K562 (cell line): Measurements from ENCODE around the gene NUAK2. TPM values are rescaled to one million over a fixed set of nuclear protein-coding genes. Genes with fewer than 3 reads are reported as not detected.
A peak's percentile ranks its signal among the peaks of the same experiment; 100 is the strongest.

Experiments used
- ADNP ChIP-seq: fragments of 200-800 bp; sonication (Bioruptor generic); IDR thresholded peaks from 2 replicates; pipeline ENCODE4 v1.6.1; 2016; ENCODE audit warnings: missing genetic modification characterization, missing compliant biosample characterization
- AFF4 ChIP-seq: sonication (generic); formaldehyde crosslinking; IDR thresholded peaks from 2 replicates; pipeline ENCODE4 v1.8.0; 2023; ENCODE audit warnings: mild to moderate bottlenecking, missing genetic modification reagents
- ATF3 ChIP-seq, 2 experiments: fragments of 450-650 bp in 1 of 2; sonication (generic) in 1 of 2; formaldehyde crosslinking in 1 of 2; IDR thresholded peaks in 1 of 2; conservative IDR thresholded peaks in 1 of 2; 2 replicates each; pipeline versions ENCODE4 v1.6.1 to v1.8.1; 2016 to 2023; ENCODE audit warnings: mild to moderate bottlenecking in 2 of 2, moderate library complexity in 2 of 2, inconsistent platforms in 1 of 2, missing genetic modification reagents in 1 of 2
- CEBPB ChIP-seq: fragments of 450-650 bp; IDR thresholded peaks from 2 replicates; pipeline ENCODE4 v1.6.1; 2016; ENCODE audit warnings: missing genetic modification characterization, missing compliant biosample characterization
- CSDE1 ChIP-seq, 2 experiments: fragments of 450-650 bp; IDR thresholded peaks; 2 replicates each; pipeline ENCODE4 v1.6.1; 2016; ENCODE audit warnings: mild to moderate bottlenecking in 1 of 2
- ETV1 ChIP-seq: fragments of 450-650 bp; conservative IDR thresholded peaks from 2 replicates; pipeline ENCODE4 v1.6.1; 2016; ENCODE audit warnings: missing genetic modification characterization, control low read depth, low read depth, missing compliant biosample characterization
- EWSR1 ChIP-seq: fragments of 450-650 bp; IDR thresholded peaks from 2 replicates; pipeline ENCODE4 v1.6.1; 2018; ENCODE audit warnings: borderline replicate concordance, mild to moderate bottlenecking, low read depth, moderate library complexity; ENCODE audit not compliant: partially characterized antibody
- HES1 ChIP-seq: fragments of 450-650 bp; IDR thresholded peaks from 2 replicates; pipeline ENCODE4 v1.6.1; 2016; ENCODE audit warnings: low read depth, mild to moderate bottlenecking, moderate library complexity
- MXD1 ChIP-seq: fragments of 250-450 bp; sonication (Bioruptor Pico); IDR thresholded peaks from 2 replicates; pipeline ENCODE4 v1.8.0; 2021; ENCODE audit warnings: borderline replicate concordance, mild to moderate bottlenecking, moderate library complexity; ENCODE audit not compliant: poor library complexity, severe bottlenecking
- NEUROD1 ChIP-seq: fragments of 150-350 bp; IDR thresholded peaks from 2 replicates; pipeline ENCODE4 v1.6.1; 2014; ENCODE audit warnings: borderline replicate concordance, low read length, low read depth; ENCODE audit not compliant: partially characterized antibody
- PCBP2 ChIP-seq: fragments of 200-400 bp; formaldehyde crosslinking; IDR thresholded peaks from 2 replicates; pipeline ENCODE4 v1.6.1; 2018; ENCODE audit warnings: low read length, low read depth, mild to moderate bottlenecking, moderate library complexity; ENCODE audit not compliant: poor library complexity, severe bottlenecking
- PTTG1 ChIP-seq: fragments of 450-650 bp; IDR thresholded peaks from 2 replicates; pipeline ENCODE4 v1.6.1; 2016; ENCODE audit warnings: low read depth, mild to moderate bottlenecking, missing genetic modification characterization, missing compliant biosample characterization
- RNF2 ChIP-seq: sonication (generic); IDR thresholded peaks from 2 replicates; pipeline ENCODE4 v1.6.1; 2016
- SMARCC2 ChIP-seq: fragments of 450-650 bp; IDR thresholded peaks from 2 replicates; pipeline ENCODE4 v1.6.1; 2017; ENCODE audit warnings: antibody characterized with exemption, moderate library complexity, mild to moderate bottlenecking, low read depth
- TAF7 ChIP-seq: fragments of 450-650 bp; IDR thresholded peaks from 2 replicates; pipeline ENCODE4 v1.6.1; 2016; ENCODE audit warnings: missing genetic modification characterization, missing compliant biosample characterization
- ZMIZ1 ChIP-seq, 2 experiments: fragments of 150-350 bp in 1 of 2; IDR thresholded peaks; 2 replicates each; pipeline ENCODE4 v1.6.1; 2012 to 2016; ENCODE audit warnings: low read depth in 2 of 2, low read length in 2 of 2, mild to moderate bottlenecking in 1 of 2, moderate library complexity in 1 of 2
- polyA plus RNA-seq, 8 experiments: library from polyadenylated mRNA; depleted of rRNA in 4 of 8; stranded (reverse) in 5 of 8; unstranded in 3 of 8; fragments of >200 nt; fragmentation: Nextera tagmentation in 2 of 8; fragmentation: Illumina TruSeq in 1 of 8; extraction: Ambion mirVana in 2 of 8; extraction: Trizol in 1 of 8; gene quantifications; 2 replicates each; pipeline versions ENCODE4 v1.2.1 to v1.2.3, GENCODE V29; 2011 to 2014; ENCODE audit warnings: inconsistent platforms in 1 of 8, missing spikeins in 1 of 8
- total RNA-seq, 7 experiments: library from RNA; depleted of rRNA in 6 of 7; stranded (reverse); fragments of >200 nt in 6 of 7; fragmentation: Illumina TruSeq in 2 of 7; extraction: Trizol in 2 of 7; gene quantifications; 2 replicates each; pipeline versions ENCODE4 v1.2.1 to v1.2.3, GENCODE V29; 2011 to 2021; ENCODE audit warnings: low replicate concordance in 1 of 7

Gene NUAK2
- total and polyA plus RNA-seq, 9 of the 15 experiments (the other 6 are each of a cell fraction or from before 2014, with no cell fraction given): 0.04 to 0.44 (median 0.14) TPM

GRCh38 chr1:205325334-205325884, 3.9 kb upstream of the NUAK2 start (continued):
- TF ChIP-seq AFF4: no peak
- TF ChIP-seq HES1: no peak
- no peak for TF ChIP-seq PCBP2
- no peak for TF ChIP-seq MXD1 (CRISPR knock-in tag)
- TF ChIP-seq NEUROD1: no peak
- no peak for TF ChIP-seq CSDE1 (IDR thresholded peaks at IDR 0.05)
- TF ChIP-seq ADNP (tag): no peak
- TF ChIP-seq CEBPB (tag): peak; percentile 7; the same call in 1 of the 2 replicates
- no peak for TF ChIP-seq ETV1 (tag)
- no peak for TF ChIP-seq RNF2
- no peak for TF ChIP-seq ZMIZ1 (IDR thresholded peaks at IDR 0.05; ENCODE audit: low read depth in 2 of 2, low read length in 2 of 2)
- TF ChIP-seq SMARCC2: no peak
- TF ChIP-seq TAF7 (tag): no peak
- no peak for TF ChIP-seq ATF3 (IDR thresholded peaks at IDR 0.05)
- no peak for TF ChIP-seq ATF3 (CRISPR knock-in tag; conservative IDR thresholded peaks at IDR 0.05)
- TF ChIP-seq PTTG1 (tag): no peak
- no peak for TF ChIP-seq EWSR1
